ELF-1 (cell line): ENCODE data around the gene OSTN.

Source experiments
- DNase-seq: peaks from one replicate; pipeline ENCODE4 v3.0.0-alpha.2; 2016; ENCODE audit warnings: low read depth, low spot score

The OSTN gene

DNA sequence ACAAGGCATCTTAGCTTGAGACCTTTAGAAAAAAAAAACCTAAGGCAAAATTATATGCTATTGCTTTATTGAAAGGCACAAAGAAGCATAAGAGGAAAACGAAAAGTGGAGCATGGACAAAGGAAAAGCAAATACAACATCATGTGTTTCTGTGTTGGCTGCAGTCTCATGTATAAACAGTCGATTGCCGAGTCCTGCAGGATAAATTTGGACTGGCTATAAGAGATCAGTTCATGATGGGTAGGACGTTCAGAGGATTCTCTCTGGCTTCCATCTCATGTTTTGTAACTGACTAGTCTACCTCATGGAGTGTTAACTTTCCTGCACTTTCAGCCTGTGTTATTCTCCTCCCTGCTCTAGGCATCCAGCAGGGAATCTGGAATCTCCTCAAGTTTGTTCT lies 108.3 kb downstream of the OSTN start:
- DNase-seq = no peak

DNA sequence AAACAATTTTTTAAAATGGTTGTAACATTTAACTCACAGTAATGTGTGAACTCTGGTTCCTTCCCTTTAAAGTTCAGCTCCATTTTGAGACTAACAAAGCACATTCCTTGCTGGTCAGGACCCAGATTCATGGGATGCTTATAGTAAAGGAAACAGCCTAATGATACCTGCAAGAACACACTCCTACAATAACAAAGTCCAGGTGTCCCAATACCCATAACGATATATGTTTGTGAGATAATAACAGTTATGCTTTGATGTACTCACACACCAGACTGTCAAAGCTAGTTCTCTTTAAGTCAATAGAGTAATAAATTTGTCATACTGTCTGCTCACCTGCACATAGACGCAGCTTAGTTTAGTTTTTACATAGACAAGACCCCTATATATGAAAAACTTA lies 114.3 kb downstream of the OSTN start:
- no peak for DNase-seq

DNA sequence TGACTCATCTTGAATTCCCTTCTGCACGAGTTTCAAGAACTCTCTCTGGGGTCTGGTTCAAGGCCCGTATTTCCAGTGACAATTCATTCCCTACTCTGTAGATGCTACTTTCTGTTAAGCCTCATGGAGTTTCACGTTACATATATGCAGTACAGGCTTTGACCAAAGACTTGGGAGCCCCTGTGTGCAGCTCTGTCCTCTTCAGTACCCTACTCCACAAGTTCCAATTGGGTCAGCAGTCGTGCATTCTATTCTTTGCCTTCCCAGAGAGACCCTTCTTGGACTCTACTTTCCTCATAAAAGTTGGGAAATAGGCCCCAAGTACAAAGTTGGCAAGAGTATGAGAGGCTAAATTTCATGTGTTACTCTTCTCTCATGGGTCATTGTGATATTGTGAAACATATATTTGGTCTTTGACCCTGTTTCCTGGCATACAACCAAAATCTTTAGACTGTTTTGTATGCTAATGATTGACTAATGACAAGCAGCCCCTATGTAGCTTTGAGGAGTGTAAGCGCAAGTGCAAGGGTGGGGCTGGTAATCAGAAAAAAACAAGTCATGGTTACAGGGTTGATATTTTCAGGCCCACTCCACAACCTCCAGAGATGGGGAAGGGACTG lies 115.2 kb downstream of the OSTN start:
- DNase-seq = no peak
